ENCODE results near the gene USP53.

USP53 gene

DNA sequence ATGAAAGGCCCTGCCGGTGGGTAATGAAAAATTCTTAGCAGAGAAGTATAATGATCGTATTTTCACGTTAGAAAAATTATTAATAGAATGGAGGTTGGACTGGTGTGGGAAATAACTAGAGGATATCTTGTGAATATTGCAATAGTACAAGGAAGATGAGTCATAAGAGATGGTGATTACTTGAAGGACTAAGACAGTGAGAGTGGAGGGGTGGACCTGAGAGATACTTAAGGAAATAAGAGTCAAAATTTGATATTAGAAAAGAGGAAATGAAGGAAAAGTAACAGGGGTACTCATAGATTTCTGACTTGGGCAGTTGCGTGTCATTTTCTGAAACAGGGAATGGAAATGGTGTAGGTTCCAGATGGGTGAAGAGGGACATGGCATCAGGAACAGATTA is 1.7 kb upstream of the USP53 start:
- Histone ChIP-seq H3K79me2 (ENCODE audit: control insufficient read depth, insufficient read depth, low read length) (peaks cover 6% of the 10 kb centered on the region), H2BK5ac (ENCODE audit: low read length) (no peak overlapping the region), H3K36me3 (ENCODE audit: control insufficient read depth, insufficient read depth, low read length) (no peaks in the 10 kb centered on the region), H2BK120ac (ENCODE audit: low read depth, low read length) (no peak overlapping the region), H2BK15ac (replicated peaks; ENCODE audit: low read depth) (peak overlapping the region; percentile 57), H3K27ac (ENCODE audit: low read depth, low read length) (peak overlapping the region; percentile 49), H3K27me3 (ENCODE audit: insufficient read depth, low read length, poor library complexity) (no peaks in the 10 kb centered on the region), H3K79me1 (ENCODE audit: low read length) (no peaks in the 10 kb centered on the region), H4K5ac (ENCODE audit: low read length) (no peak overlapping the region), H3K4ac (ENCODE audit: low read depth, low read length) (no peak overlapping the region), H2AK5ac (ENCODE audit: low read length) (no peak overlapping the region), H3K4me1 (ENCODE audit: control insufficient read depth, low read depth, low read length) (peaks cover 2% of the 10 kb centered on the region), H3K9ac (ENCODE audit: low read length) (no peak overlapping the region), H3K18ac (ENCODE audit: low read length) (peak overlapping the region; percentile 60), H4K8ac (ENCODE audit: low read depth, low read length) (no peak overlapping the region), H3K23ac (ENCODE audit: low read length) (no peak overlapping the region), H3K4me3 (ENCODE audit: low read length) (no peak overlapping the region), H3K4me2 (ENCODE audit: low read length) (no peak overlapping the region), H3K56ac (ENCODE audit: low read length) (peak overlapping the region; percentile 9)
- 100% methylated on average over 2 of the region's 4 CpGs for WGBS (ENCODE audit: extremely low coverage, insufficient coverage, low lambda C conversion rate)
- no peak for DNase-seq

DNA sequence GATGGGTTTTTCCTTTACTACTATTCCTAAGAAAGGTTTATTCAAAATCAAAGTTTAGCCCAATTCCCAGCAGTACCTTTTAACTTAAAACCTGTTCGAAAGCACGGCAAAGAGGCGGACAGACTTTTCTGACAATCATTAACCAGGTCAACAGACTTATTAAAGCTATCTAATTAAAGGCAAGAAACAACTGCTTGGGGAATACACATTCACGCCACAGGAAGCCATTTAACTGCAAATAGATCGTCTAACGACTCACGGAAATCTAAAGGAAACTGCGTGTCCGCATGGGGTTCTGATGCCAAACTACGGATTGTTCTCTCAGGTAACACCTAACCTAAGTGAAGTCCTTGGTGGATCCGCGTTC is 663 bp upstream of the USP53 start:
- Histone ChIP-seq H2BK120ac (ENCODE audit: low read depth, low read length) (no peak overlapping the region), H3K9ac (ENCODE audit: low read length) (peak overlapping the region; percentile 83), H2BK15ac (replicated peaks; ENCODE audit: low read depth) (no peak overlapping the region), H3K18ac (ENCODE audit: low read length) (peak overlapping the region; percentile 69), H3K4me3 (ENCODE audit: low read length) (peak overlapping the region; percentile 52), H3K4me2 (ENCODE audit: low read length) (peak overlapping the region; percentile 41), H3K56ac (ENCODE audit: low read length) (peak overlapping the region; percentile 97), H4K8ac (ENCODE audit: low read depth, low read length) (peak overlapping the region; percentile 65), H3K23ac (ENCODE audit: low read length) (no peak overlapping the region), H4K5ac (ENCODE audit: low read length) (no peak overlapping the region), H3K27me3 (ENCODE audit: insufficient read depth, low read length, poor library complexity) (no peaks in the 10 kb centered on the region), H3K36me3 (ENCODE audit: control insufficient read depth, insufficient read depth, low read length) (no peaks in the 10 kb centered on the region), H2AK5ac (ENCODE audit: low read length) (no peak overlapping the region), H3K4ac (ENCODE audit: low read depth, low read length) (no peak overlapping the region), H2BK5ac (ENCODE audit: low read length) (peak overlapping the region; percentile 19), H3K79me1 (ENCODE audit: low read length) (no peaks in the 10 kb centered on the region), H3K79me2 (ENCODE audit: control insufficient read depth, insufficient read depth, low read length) (peaks cover 8% of the 10 kb centered on the region), H3K4me1 (ENCODE audit: control insufficient read depth, low read depth, low read length) (peaks cover 2% of the 10 kb centered on the region), H3K27ac (ENCODE audit: low read depth, low read length) (peak overlapping the region; percentile 96)
- WGBS (ENCODE audit: extremely low coverage, insufficient coverage, low lambda C conversion rate) = no CpG with 5 or more reads among the region's 12 CpGs
- peak; percentile 94 for DNase-seq

GRCh38 chr4:119212964-119213606 is 572 bp downstream of the USP53 start:
- DNase-seq = peak; percentile 98
- Histone ChIP-seq H2BK15ac (replicated peaks; ENCODE audit: low read depth) (no peak overlapping the region), H3K27ac (ENCODE audit: low read depth, low read length) (peak overlapping the region; percentile 90), H3K23ac (ENCODE audit: low read length) (no peak overlapping the region), H3K79me2 (ENCODE audit: control insufficient read depth, insufficient read depth, low read length) (peaks cover 17% of the 10 kb centered on the region), H3K9ac (ENCODE audit: low read length) (peak overlapping the region; percentile 90), H2BK120ac (ENCODE audit: low read depth, low read length) (no peak overlapping the region), H2BK5ac (ENCODE audit: low read length) (peak overlapping the region; percentile 83), H3K18ac (ENCODE audit: low read length) (no peak overlapping the region), H2AK5ac (ENCODE audit: low read length) (no peak overlapping the region), H3K36me3 (ENCODE audit: control insufficient read depth, insufficient read depth, low read length) (no peaks in the 10 kb centered on the region), H3K4ac (ENCODE audit: low read depth, low read length) (no peak overlapping the region), H4K8ac (ENCODE audit: low read depth, low read length) (no peak overlapping the region), H3K79me1 (ENCODE audit: low read length) (peaks cover 2% of the 10 kb centered on the region), H3K4me3 (ENCODE audit: low read length) (peak overlapping the region; percentile 89), H3K56ac (ENCODE audit: low read length) (peak overlapping the region; percentile 95), H3K4me1 (ENCODE audit: control insufficient read depth, low read depth, low read length) (peaks cover 2% of the 10 kb centered on the region), H3K27me3 (ENCODE audit: insufficient read depth, low read length, poor library complexity) (no peaks in the 10 kb centered on the region), H3K4me2 (ENCODE audit: low read length) (peak overlapping the region; percentile 82), H4K5ac (ENCODE audit: low read length) (no peak overlapping the region)
- WGBS (ENCODE audit: extremely low coverage, insufficient coverage, low lambda C conversion rate) = no CpG with 5 or more reads among the region's 24 CpGs

DNA sequence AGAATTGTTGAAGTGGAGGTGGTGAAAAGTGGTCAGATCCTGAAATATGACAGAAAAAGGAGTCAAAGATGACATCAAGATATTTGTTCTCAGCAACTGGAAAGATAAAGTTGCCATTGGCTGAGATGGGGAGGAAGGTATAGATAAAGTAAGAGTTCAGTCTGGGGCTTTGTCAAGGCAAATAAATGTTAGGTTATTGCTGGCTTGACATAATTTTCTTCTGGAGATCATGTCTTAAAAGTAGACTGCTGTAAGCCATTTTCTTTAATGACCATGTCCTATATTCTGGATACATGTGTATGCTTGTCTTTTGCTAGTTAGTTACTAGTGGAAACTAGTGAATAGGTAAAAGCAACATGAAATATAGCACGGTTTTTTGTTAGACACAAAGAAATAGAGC is 5.6 kb downstream of the USP53 start:
- Histone ChIP-seq H3K9ac (ENCODE audit: low read length) (no peak overlapping the region), H3K18ac (ENCODE audit: low read length) (no peak overlapping the region), H2BK15ac (replicated peaks; ENCODE audit: low read depth) (no peak overlapping the region), H3K4ac (ENCODE audit: low read depth, low read length) (no peak overlapping the region), H2BK120ac (ENCODE audit: low read depth, low read length) (no peak overlapping the region), H4K5ac (ENCODE audit: low read length) (no peak overlapping the region), H3K56ac (ENCODE audit: low read length) (no peak overlapping the region), H3K23ac (ENCODE audit: low read length) (no peak overlapping the region), H2BK5ac (ENCODE audit: low read length) (no peak overlapping the region), H4K8ac (ENCODE audit: low read depth, low read length) (no peak overlapping the region), H3K79me1 (ENCODE audit: low read length) (peaks cover 8% of the 10 kb centered on the region), H3K79me2 (ENCODE audit: control insufficient read depth, insufficient read depth, low read length) (peaks cover 24% of the 10 kb centered on the region), H3K36me3 (ENCODE audit: control insufficient read depth, insufficient read depth, low read length) (no peaks in the 10 kb centered on the region), H2AK5ac (ENCODE audit: low read length) (no peak overlapping the region), H3K4me3 (ENCODE audit: low read length) (no peak overlapping the region), H3K4me2 (ENCODE audit: low read length) (no peak overlapping the region), H3K27me3 (ENCODE audit: insufficient read depth, low read length, poor library complexity) (no peaks in the 10 kb centered on the region), H3K4me1 (ENCODE audit: control insufficient read depth, low read depth, low read length) (no peaks in the 10 kb centered on the region), H3K27ac (ENCODE audit: low read depth, low read length) (no peak overlapping the region)
- no peak for DNase-seq
- no CpG with 5 or more reads among the region's 1 CpG for WGBS (ENCODE audit: extremely low coverage, insufficient coverage, low lambda C conversion rate)

GRCh38 chr4:119221412-119221811 is 8.9 kb downstream of the USP53 start:
- H2BK15ac ChIP-seq (replicated peaks; ENCODE audit: low read depth) = no peak overlapping the region
- no peak overlapping the region for H3K18ac ChIP-seq (ENCODE audit: low read length)
- no peak for DNase-seq
- no CpG with 5 or more reads among the region's 4 CpGs for WGBS (ENCODE audit: extremely low coverage, insufficient coverage, low lambda C conversion rate)
- no peak overlapping the region for H3K4me3 ChIP-seq (ENCODE audit: low read length)
- no peak overlapping the region for H3K4ac ChIP-seq (ENCODE audit: low read depth, low read length)
- no peaks in the 10 kb centered on the region for H3K36me3 ChIP-seq (ENCODE audit: control insufficient read depth, insufficient read depth, low read length)
- no peaks in the 10 kb centered on the region for H3K4me1 ChIP-seq (ENCODE audit: control insufficient read depth, low read depth, low read length)
- no peaks in the 10 kb centered on the region for H3K27me3 ChIP-seq (ENCODE audit: insufficient read depth, low read length, poor library complexity)
- H3K79me2 ChIP-seq (ENCODE audit: control insufficient read depth, insufficient read depth, low read length) = peaks cover 16% of the 10 kb centered on the region
- no peak overlapping the region for H2BK120ac ChIP-seq (ENCODE audit: low read depth, low read length)
- H3K79me1 ChIP-seq (ENCODE audit: low read length) = peaks cover 8% of the 10 kb centered on the region
- no peak overlapping the region for H3K27ac ChIP-seq (ENCODE audit: low read depth, low read length)
- no peak overlapping the region for H3K4me2 ChIP-seq (ENCODE audit: low read length)
- no peak overlapping the region for H2BK5ac ChIP-seq (ENCODE audit: low read length)
- H4K5ac ChIP-seq (ENCODE audit: low read length) = no peak overlapping the region
- H3K56ac ChIP-seq (ENCODE audit: low read length) = no peak overlapping the region
- H2AK5ac ChIP-seq (ENCODE audit: low read length) = no peak overlapping the region
- H3K9ac ChIP-seq (ENCODE audit: low read length) = no peak overlapping the region
- no peak overlapping the region for H3K23ac ChIP-seq (ENCODE audit: low read length)
- H4K8ac ChIP-seq (ENCODE audit: low read depth, low read length) = no peak overlapping the region

DNA sequence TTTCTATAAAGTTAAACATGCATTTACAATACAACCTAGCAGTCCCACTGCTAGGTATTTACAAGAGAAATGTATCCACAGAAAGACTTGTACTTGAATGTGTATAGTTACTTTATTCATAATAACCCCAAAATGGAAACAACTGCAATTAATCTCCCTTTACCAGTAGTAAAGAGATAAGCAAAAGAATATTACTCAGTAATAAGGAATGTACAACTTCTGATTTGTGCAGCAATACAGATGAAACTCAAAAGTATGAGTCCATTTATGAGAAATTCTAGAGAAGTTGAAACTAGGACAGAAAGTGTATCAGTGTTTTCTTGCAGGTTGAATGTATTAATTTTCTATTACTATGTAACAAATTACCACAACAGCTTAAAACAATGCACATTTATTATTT is 15.2 kb downstream of the USP53 start:
- no peak overlapping the region for H3K56ac ChIP-seq (ENCODE audit: low read length)
- H3K18ac ChIP-seq (ENCODE audit: low read length) = no peak overlapping the region
- no peak for DNase-seq
- H3K23ac ChIP-seq (ENCODE audit: low read length) = no peak overlapping the region
- no peak overlapping the region for H2BK15ac ChIP-seq (replicated peaks; ENCODE audit: low read depth)
- H2BK120ac ChIP-seq (ENCODE audit: low read depth, low read length) = no peak overlapping the region
- peaks cover 8% of the 10 kb centered on the region for H3K79me1 ChIP-seq (ENCODE audit: low read length)
- no peaks in the 10 kb centered on the region for H3K36me3 ChIP-seq (ENCODE audit: control insufficient read depth, insufficient read depth, low read length)
- no peak overlapping the region for H3K4me2 ChIP-seq (ENCODE audit: low read length)
- H3K4me1 ChIP-seq (ENCODE audit: control insufficient read depth, low read depth, low read length) = no peaks in the 10 kb centered on the region
- no peak overlapping the region for H3K27ac ChIP-seq (ENCODE audit: low read depth, low read length)
- H3K79me2 ChIP-seq (ENCODE audit: control insufficient read depth, insufficient read depth, low read length) = peaks cover 7% of the 10 kb centered on the region
- no peak overlapping the region for H2AK5ac ChIP-seq (ENCODE audit: low read length)
- no peaks in the 10 kb centered on the region for H3K27me3 ChIP-seq (ENCODE audit: insufficient read depth, low read length, poor library complexity)
- H2BK5ac ChIP-seq (ENCODE audit: low read length) = no peak overlapping the region
- no peak overlapping the region for H4K5ac ChIP-seq (ENCODE audit: low read length)
- no peak overlapping the region for H4K8ac ChIP-seq (ENCODE audit: low read depth, low read length)
- H3K4ac ChIP-seq (ENCODE audit: low read depth, low read length) = no peak overlapping the region
- no peak overlapping the region for H3K9ac ChIP-seq (ENCODE audit: low read length)
- H3K4me3 ChIP-seq (ENCODE audit: low read length) = no peak overlapping the region
